ENCODE results near the gene NSMCE4A. TPM values are rescaled to one million over a fixed set of nuclear protein-coding genes. Genes with fewer than 3 reads are reported as not detected.
"Not testable (repeated sequence)": the region's sequence is repeated elsewhere in the genome, so short reads cannot be mapped to it uniquely, and the experiment has no call there.

Gene NSMCE4A
- total RNA-seq, 2 experiments from 2014 or later, result 60.3 to 67.1 TPM

- no peak overlapping the region for H3K27ac Mint-ChIP-seq
- CTCF ChIA-PET, result interaction anchor here (0.6 kb wide), 1 partner anchor 185 kb away, joined by 3 read pairs; no protein-coding TSS in a partner anchor
- H3K4me1 Mint-ChIP-seq, result peaks cover 4% of the 10 kb centered on the region
- H3K4me3 Mint-ChIP-seq, result no peak overlapping the region
- ATAC-seq (no peak), DNase-seq (no peak)
- H3K9me3 Mint-ChIP-seq (ENCODE audit: low read depth), result no peaks in the 10 kb centered on the region
- H3K27me3 Mint-ChIP-seq, result no peaks in the 10 kb centered on the region
- peaks cover 29% of the 10 kb centered on the region for H3K36me3 Mint-ChIP-seq
These were observed 55.4 kb downstream of the NSMCE4A start for GRCh38 chr10:121919666-121920065.

- H3K27ac Mint-ChIP-seq; CTCF ChIA-PET; DNase-seq; H3K27me3 Mint-ChIP-seq; H3K4me3 Mint-ChIP-seq; ATAC-seq; H3K4me1 Mint-ChIP-seq; H3K9me3 Mint-ChIP-seq (ENCODE audit: low read depth): not testable (repeated sequence)
- H3K36me3 Mint-ChIP-seq, result peaks cover 31% of the 10 kb centered on the region
These were observed 56.2 kb downstream of the NSMCE4A start for GRCh38 chr10:121918800-121919199.

GRCh38 chr10:121914661-121915060 is 60.4 kb downstream of the NSMCE4A start:
- H3K27ac Mint-ChIP-seq, result no peak overlapping the region
- peaks cover 10% of the 10 kb centered on the region for H3K4me1 Mint-ChIP-seq
- no peaks in the 10 kb centered on the region for H3K27me3 Mint-ChIP-seq
- H3K9me3 Mint-ChIP-seq (ENCODE audit: low read depth), result no peaks in the 10 kb centered on the region
- ATAC-seq, result no peak
- no peak overlapping the region for H3K4me3 Mint-ChIP-seq
- peaks cover 44% of the 10 kb centered on the region for H3K36me3 Mint-ChIP-seq
- CTCF ChIA-PET, result no interaction called here
- no peak for DNase-seq

GRCh38 chr10:121911421-121911697 is 63.7 kb downstream of the NSMCE4A start:
- no peak overlapping the region for H3K4me3 Mint-ChIP-seq
- DNase-seq (no peak), ATAC-seq (no peak)
- peaks cover 33% of the 10 kb centered on the region for H3K36me3 Mint-ChIP-seq
- H3K27ac Mint-ChIP-seq, result no peak overlapping the region
- peaks cover 6% of the 10 kb centered on the region for H3K4me1 Mint-ChIP-seq
- CTCF ChIA-PET, result interaction anchor here (0.7 kb wide), 1 partner anchor 503 kb away, joined by 4 read pairs; no protein-coding TSS in a partner anchor
- no peaks in the 10 kb centered on the region for H3K9me3 Mint-ChIP-seq (ENCODE audit: low read depth)
- H3K27me3 Mint-ChIP-seq, result no peaks in the 10 kb centered on the region

GRCh38 chr10:121910673-121911420 is 64.2 kb downstream of the NSMCE4A start:
- Mint-ChIP-seq H3K27ac (no peak overlapping the region), H3K9me3 (ENCODE audit: low read depth) (no peaks in the 10 kb centered on the region), H3K4me3 (no peak overlapping the region), H3K4me1 (peaks cover 6% of the 10 kb centered on the region), H3K36me3 (peaks cover 33% of the 10 kb centered on the region), H3K27me3 (no peaks in the 10 kb centered on the region)
- CTCF ChIA-PET, result interaction anchor here (0.7 kb wide), 1 partner anchor 503 kb away, joined by 4 read pairs; no protein-coding TSS in a partner anchor
- ATAC-seq, result peak; percentile 45
- no peak for DNase-seq

Other genes starting within 250 kb of the NSMCE4A start
- gene ATE1, start 47.2 kb downstream of the NSMCE4A start, total RNA-seq, result 10 to 100 TPM; 26.6 to 28.1 TPM
- not detected for gene TACC2, start 13.9 kb upstream of the NSMCE4A start, total RNA-seq

All from activated CD8-positive, alpha-beta memory T cell treated with anti-CD3 and anti-CD28 coated beads, Interleukin-2, amount 10 ng/mL, durations not matched to agents 7 days and 5 days (primary cell).